HG03135 (cell line): ENCODE measurements around the gene PDE6H.

ENCODE experiments used
- ATAC-seq: cut with Tn5 transposase; IDR thresholded peaks from one replicate; pipeline ENCODE4 v1.9.1; 2021; ENCODE audit warnings: mild to moderate bottlenecking, moderate library complexity; ENCODE audit not compliant: unreplicated experiment

The PDE6H gene

DNA sequence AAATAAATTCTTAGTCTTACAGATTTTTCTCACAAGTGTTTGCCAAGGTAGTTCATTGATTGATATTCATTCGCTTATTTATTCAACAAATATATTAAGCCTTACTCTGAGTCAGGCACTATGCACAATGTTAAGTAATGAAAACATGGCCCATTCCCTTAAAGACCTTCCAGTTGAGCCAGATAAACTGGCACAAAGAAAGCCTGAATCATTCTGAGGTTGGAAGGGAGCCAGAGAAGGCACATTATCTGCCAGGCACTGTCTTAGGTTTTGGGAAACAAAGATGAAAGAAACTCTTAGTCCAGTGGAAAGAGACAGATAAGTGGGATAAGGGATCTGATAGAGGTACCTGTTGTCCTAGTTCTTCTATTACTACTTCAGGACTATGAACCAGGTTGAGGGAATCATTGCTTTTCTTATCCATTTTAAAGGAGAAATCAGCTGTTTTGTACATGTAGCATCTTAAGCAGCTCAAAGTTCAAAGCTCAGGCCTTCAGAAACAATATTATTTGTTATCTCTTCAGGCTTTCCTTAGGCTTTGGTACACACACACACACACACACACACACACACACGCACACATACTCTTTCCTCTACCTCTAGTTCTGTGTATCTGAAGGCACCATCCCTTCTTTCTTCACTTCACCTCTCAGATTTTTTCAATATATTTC is 27.0 kb downstream of the PDE6H start:
- no peak for ATAC-seq

DNA sequence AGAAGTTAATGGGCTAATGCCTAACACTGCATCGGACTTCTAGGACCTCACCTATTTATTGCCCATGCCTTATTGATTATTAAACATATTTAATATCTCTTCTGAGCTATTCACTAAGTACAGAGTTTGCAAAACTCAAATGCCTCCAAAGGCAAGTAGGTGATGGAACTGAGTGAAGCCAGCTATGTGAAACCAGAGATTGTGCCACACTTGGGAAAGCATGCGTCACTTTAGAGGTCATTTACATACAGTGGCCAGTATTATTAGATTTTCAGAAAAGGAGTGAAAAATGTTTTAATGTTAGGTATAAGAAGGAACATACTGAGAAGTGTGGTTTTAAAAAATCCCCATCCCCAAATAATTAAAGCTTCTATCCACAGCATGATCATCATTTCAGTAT is 27.7 kb downstream of the PDE6H start:
- no peak for ATAC-seq

DNA sequence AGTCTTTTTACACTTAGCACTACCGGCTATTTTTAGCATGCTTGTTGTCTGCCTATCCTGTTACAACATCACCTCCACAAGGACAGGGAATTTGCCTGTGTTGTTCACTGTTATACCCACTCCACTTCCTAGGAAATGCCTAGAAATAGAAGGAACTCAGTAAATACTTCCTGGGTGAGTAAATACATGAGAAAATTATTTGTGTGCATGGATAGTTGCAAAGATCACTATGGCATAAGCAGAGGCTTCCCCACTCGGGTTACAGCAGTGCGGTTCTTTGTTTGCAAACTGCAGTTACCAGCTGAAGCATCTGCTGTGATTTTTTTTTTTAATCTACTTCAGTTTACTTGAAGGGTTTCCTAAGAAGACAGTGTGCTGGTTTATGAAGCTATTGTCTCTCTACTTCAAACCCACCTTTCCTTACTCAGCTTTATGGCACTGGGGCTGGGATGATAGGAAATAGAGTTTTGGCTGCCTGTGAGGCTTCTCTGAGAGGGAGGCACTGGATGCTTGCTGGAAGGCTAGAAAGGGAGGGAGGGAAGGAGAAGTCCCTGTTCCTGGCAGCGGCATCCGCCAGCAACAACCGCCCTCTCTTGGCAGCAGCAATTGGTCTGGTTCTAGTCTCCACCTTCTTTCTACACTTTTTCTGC is 29.0 kb downstream of the PDE6H start:
- no peak for ATAC-seq

DNA sequence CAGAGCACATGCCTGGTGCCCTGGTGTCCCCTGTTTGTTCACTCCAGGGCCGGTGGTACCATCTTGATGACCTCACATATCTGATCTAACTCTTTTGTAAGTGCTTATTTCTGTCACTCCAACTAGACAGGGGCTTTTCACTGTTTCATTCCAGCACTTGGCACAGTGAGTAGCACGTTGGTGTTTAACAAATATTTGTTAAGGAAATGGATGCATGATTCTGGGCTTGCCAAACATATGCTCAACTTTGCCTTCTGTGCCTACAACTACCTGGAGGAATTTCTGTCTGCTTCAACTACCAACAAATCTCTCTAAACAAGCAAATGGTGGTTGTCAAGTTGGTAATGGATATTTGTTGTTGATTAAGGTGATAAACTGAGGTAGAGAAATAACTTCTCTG is 31.6 kb downstream of the PDE6H start:
- no peak for ATAC-seq

DNA sequence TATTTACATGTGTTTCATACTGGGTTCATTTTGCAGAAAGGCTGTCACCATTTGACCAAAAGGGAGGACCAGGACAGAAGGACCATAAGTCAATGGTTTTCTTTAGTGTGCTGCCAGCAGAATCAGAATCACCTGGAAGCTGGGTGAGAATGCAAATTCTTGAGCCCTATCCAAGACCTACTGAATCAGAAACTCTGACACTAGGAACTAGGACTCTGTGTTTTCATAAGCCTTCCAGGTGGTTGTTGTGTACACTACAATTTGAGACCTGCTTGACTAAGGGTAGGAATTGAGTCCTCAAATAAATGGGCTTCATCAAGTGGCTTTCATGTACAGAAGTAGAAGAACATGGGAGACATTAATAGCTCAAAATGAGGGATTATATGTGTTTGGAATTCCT is 32.2 kb downstream of the PDE6H start:
- no peak for ATAC-seq

DNA sequence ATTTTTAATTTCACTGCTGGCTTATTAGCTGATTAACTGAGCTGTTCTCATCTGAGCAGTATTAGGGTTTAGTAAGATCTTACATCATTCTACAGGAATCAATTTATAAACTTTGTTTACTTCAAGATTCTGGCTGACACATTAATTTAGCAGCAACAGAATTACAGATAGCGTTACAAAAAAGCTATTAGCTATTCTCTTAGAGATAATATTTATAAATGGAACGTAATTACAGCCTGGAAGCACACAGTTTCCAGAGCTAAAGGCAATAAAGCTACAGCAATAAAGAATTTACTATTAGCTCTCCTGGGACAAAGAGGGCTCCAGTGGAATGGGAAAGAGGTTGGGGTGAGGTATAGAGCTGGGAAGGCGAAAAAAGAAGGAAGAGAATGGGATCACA is 34.7 kb downstream of the PDE6H start:
- no peak for ATAC-seq

DNA sequence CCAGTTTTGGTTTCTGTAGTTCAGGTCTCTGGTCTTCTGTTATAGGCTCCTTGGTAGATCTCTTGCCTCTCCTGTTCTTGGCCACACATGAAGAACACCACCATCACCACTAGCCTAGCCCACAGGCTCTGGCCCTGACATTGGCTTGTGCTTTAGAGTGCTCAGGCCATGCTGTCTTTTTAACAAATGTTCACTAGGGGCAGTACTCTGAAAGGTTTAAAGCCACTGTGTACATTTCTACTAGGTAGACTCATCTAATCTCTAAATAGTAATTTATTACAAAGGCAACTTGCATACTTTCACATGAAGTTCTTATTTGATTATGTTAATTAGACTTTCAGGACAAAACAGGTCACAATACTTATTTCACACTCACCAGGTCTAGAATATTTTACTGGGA is 38.3 kb downstream of the PDE6H start:
- ATAC-seq = no peak

DNA sequence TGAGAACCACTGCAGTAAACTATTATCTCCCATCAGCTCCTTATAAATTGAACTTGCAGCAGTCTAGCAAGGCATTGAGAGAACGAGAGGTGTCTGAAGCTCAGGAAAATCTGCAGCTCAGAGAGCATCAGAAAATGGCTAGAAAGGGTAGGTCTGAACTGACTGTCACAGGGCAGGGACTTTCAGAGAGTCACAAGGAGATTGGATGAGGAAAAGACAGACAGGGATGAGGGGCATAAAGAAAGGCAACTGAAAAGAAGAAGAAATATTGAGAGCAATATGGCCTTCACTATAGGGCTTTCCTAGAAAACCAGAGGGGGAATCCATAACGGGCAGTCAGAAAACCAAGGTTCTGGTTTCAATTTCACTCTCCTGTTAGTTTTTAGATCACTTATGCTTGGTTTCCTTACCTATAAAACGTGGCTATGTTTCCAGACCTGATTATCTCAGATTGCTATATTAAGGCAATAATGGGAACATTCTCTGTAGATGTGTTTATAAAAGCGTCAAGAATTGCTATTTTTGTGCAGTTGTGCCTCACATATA is 40.9 kb downstream of the PDE6H start:
- no peak for ATAC-seq

DNA sequence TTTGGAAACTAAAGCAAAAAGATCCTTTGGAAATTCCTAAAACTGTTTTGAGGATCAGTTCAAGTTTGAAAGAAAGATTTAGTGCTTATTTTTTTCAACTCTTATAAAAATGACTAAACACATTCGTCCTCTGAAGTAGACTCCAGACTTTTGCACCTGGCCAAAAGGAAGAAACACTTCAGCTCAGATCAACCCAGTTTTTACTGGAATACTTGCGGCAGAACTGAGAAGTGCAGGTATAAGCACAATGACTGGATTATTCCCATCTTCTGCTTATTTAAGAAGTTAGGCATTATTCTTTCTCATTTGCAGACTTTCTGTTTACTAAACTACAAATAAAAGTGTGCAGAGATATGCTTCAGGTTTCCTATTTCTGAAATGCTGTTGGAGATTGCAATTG is 41.9 kb downstream of the PDE6H start:
- no peak for ATAC-seq

DNA sequence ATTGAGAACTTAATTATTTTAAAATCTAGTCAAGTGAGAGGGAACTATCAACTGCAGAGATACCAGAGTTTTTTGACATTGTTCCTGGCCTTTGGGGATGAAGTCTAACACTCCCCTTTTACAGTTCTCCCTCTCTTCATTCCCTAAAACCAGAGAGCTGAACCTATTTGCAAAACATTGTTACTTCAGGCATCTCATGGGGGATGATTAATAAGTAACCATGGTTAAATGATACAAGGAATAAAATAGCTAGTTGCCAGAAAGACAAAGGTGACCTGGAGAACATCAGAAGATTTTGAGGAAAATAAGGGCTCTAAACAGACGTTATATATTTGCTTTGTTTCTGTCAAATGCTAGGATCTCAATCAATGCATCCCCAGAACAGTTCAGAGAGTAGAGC is 42.3 kb downstream of the PDE6H start:
- ATAC-seq = no peak

DNA sequence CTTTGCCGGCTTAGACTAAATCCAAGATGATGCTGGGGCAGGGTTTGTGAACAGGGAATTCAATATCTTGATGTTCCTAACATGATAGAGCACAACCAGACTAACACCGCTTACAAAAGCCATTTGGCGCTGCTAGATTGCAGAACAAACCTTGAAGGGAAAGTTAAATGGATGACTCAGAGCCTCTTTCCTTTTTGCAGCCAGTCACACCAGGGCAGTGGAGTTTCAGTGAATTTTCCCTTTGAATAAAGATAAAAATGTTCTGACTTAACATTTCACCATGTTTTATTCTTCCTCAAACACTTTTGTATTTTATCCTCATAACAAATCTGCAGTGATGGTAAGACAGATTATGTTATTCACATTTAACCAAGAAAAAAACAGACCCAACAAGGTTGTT is 47.3 kb downstream of the PDE6H start:
- no peak for ATAC-seq
